Astrocyte of the cerebellum (primary cell): ENCODE measurements around the gene QSER1.
"Not testable (repeated sequence)": the region's sequence is repeated elsewhere in the genome, so short reads cannot be mapped to it uniquely, and the experiment has no call there.

ENCODE experiments used
- DNase-seq: peaks from one replicate; pipeline ENCODE4 v3.0.0-alpha.2; 2011; ENCODE audit warnings: low read depth
- H3K4me3 ChIP-seq: 2 replicates; pipeline ENCODE4 v1.5.1; 2011; ENCODE audit warnings: mild to moderate bottlenecking, low read depth, low read length, moderate library complexity
- in situ Hi-C: cut with HindIII; loops from 2 replicates; pipeline ENCODE4 v1.10.0; 2017; ENCODE audit warnings: low sequenced_read_pairs
- TF ChIP-seq, protein P1 (sequence below): IDR thresholded peaks from 2 replicates; pipeline ENCODE4 v1.5.1; 2012; ENCODE audit warnings: low read length, low read depth, moderate library complexity, mild to moderate bottlenecking; ENCODE audit errors: missing control alignments

QSER1 gene

DNA sequence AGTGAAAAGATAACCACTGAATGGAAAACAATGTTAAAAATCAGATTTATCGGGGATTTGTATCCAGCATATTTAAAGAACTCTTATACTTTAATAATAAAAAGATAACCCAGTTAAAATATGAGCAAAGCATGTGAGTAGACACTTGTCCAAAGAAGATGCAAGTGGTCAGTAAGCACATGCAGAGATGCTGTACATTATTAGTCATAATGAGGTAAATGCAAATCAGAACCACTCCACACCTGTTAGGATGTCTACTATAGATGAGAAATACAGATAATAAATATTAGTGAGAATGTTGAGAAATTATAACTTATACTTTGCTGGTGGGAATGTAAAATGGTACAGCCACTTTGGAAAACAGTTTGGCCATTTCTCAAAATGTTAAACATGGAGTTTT lies 28.0 kb downstream of the QSER1 start:
- DNase-seq, result no peak
- TF ChIP-seq, protein P1, sequence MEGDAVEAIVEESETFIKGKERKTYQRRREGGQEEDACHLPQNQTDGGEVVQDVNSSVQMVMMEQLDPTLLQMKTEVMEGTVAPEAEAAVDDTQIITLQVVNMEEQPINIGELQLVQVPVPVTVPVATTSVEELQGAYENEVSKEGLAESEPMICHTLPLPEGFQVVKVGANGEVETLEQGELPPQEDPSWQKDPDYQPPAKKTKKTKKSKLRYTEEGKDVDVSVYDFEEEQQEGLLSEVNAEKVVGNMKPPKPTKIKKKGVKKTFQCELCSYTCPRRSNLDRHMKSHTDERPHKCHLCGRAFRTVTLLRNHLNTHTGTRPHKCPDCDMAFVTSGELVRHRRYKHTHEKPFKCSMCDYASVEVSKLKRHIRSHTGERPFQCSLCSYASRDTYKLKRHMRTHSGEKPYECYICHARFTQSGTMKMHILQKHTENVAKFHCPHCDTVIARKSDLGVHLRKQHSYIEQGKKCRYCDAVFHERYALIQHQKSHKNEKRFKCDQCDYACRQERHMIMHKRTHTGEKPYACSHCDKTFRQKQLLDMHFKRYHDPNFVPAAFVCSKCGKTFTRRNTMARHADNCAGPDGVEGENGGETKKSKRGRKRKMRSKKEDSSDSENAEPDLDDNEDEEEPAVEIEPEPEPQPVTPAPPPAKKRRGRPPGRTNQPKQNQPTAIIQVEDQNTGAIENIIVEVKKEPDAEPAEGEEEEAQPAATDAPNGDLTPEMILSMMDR, result no peak
- no peak overlapping the region for H3K4me3 ChIP-seq
- in situ Hi-C loops, result no loop called here

DNA sequence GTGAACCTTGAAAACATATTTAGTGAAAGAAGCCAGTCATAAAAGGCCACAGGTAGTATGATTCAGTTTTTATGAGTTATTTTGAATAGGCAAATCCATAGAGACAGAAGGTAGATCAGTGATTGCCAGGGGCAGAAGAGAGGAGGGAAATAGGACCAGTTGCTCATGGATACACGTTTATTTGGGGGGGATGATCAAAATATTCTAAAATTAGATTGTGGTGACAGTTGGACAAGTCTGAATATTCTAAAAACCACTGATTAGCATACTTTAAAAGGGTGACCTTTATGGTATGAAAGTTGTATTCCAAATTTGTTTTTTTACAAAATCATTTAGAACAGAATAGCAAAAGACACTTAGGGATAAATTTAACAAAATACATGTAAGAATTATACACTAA lies 28.6 kb downstream of the QSER1 start:
- no peak overlapping the region for H3K4me3 ChIP-seq
- no peak for DNase-seq
- TF ChIP-seq, protein P1, result no peak
- in situ Hi-C loops, result no loop called here

DNA sequence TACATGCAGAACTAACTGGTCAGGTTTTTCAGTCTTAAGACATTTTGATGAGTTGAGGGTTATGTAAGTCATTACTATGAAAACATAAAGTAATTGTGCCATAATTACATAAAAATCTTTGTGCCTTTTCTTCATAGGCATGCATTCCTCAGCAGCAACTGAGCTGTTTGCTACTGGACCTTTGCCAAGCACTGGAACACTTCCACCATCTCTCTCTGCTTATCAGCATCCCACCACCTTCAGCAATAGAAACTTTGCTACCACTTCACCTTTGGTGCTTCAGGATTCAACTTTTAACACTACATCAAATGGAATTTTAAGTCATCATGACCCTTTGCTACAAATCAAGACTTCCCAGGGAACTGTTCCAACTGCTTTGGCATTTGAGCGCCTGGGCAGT lies 39.0 kb downstream of the QSER1 start:
- no peak for DNase-seq
- H3K4me3 ChIP-seq, result no peak overlapping the region
- TF ChIP-seq, protein P1, result no peak
- in situ Hi-C loops, result no loop called here

DNA sequence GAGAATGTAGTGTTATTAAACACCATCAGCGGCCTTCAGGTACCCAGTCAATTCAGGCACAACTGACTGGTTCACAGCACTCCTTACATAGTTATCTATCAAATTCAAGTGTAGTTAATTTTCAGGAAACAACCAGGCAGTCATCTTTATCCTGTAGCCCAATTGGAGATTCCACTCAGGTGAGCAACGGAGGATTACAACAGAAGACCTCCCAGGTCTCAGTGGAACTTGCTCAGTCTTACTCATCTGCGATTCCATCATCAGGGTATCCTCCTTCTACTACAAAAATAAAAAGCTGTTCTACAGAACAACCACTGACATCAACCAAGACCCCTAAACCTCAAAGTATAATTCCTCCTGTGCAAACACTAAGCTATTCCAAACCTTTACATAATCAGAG lies 39.6 kb downstream of the QSER1 start:
- in situ Hi-C loops, result no loop called here
- DNase-seq, result no peak
- no peak overlapping the region for H3K4me3 ChIP-seq
- TF ChIP-seq, protein P1, result no peak

GRCh38 chr11:32935462-32936029 lies 42.9 kb downstream of the QSER1 start:
- no peak for DNase-seq
- H3K4me3 ChIP-seq, result no peak overlapping the region
- in situ Hi-C loops, result loop anchor here (5.0 kb wide), 1 partner anchor 97 kb away; no protein-coding TSS in a partner anchor
- TF ChIP-seq, protein P1, result no peak

DNA sequence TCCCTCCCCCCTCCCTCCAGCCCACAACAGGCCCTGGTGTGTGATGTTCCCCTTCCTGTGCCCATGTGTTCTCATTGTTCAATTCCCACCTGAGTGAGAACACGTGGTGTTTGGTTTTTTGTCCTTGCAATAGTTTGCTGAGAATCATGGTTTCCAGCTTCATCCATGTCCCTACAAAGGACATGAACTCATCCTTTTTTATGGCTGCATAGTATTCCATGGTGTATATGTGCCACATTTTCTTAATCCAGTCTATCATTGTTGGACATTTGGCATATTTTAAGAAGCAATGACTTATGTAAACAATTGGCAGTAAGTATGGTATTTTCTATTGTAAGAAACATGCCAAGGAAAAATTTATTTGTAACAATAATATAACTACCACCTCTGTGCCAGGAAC lies 43.6 kb downstream of the QSER1 start:
- not testable (repeated sequence) for DNase-seq
- in situ Hi-C loops, result loop anchor here (5.0 kb wide), 1 partner anchor 96 kb away; no protein-coding TSS in a partner anchor

GRCh38 chr11:32937283-32937682 lies 44.7 kb downstream of the QSER1 start:
- not testable (repeated sequence) for DNase-seq, H3K4me3 ChIP-seq
- in situ Hi-C loops, result loop anchor here (5.0 kb wide), 1 partner anchor 95 kb away; no protein-coding TSS in a partner anchor

More for the DNA sequence above, 43.6 kb downstream of the QSER1 start:
- not testable (repeated sequence) for H3K4me3 ChIP-seq

GRCh38 chr11:32939046-32939445 lies 46.4 kb downstream of the QSER1 start:
- H3K4me3 ChIP-seq, result no peak overlapping the region
- TF ChIP-seq, protein P1, result no peak
- in situ Hi-C loops, result loop anchor here (5.0 kb wide), 1 partner anchor 93 kb away; no protein-coding TSS in a partner anchor
- DNase-seq, result no peak
